B cell (primary cell): ENCODE measurements around the gene CNR2. TPM values are rescaled to one million over a fixed set of nuclear protein-coding genes. Genes with fewer than 3 reads are reported as not detected.

ENCODE experiments used
- ATAC-seq: fragments of 200-7000 bp; cut with Tn5 transposase; one replicate; pipeline ENCODE4 v1.10.0; 2021; ENCODE audit warnings: low read depth, mild to moderate bottlenecking, moderate number of reproducible peaks, moderate library complexity
- CTCF ChIA-PET: fragments of 350-600 bp; sonication (Branson Sonifier 250); formaldehyde crosslinking; loops from one replicate; lab custom pipeline; 2021; ENCODE audit warnings: antibody characterized with exemption, inconsistent platforms; lab: Charles Lee
- POLR2A ChIA-PET: fragments of 350-600 bp; sonication (Branson Sonifier 250); formaldehyde crosslinking; loops from one replicate; lab custom pipeline; 2021; ENCODE audit warnings: antibody characterized with exemption; lab: Charles Lee
- DNase-seq: peaks from one replicate; pipeline ENCODE4 v3.0.0; 2013
- H2AFZ ChIP-seq: 2 replicates; pipeline ENCODE4 v1.6.1; 2012; ENCODE audit warnings: mild to moderate bottlenecking, low read depth, low read length; ENCODE audit not compliant: insufficient read depth, poor library complexity, severe bottlenecking
- H3K27ac ChIP-seq, 2 donors: 1 replicate in 1 of 2; 2 replicates in 1 of 2; pipeline ENCODE4 v1.5.1; 2012 to 2013; ENCODE audit warnings: low read length in 2 of 2, mild to moderate bottlenecking in 2 of 2, moderate library complexity in 1 of 2
- H3K27me3 ChIP-seq, 4 experiments: fragments of 200-600 bp in 1 of 4; sonication (generic) in 1 of 4; replicated peaks in 1 of 4; 1 replicate in 2 of 4; 2 replicates in 2 of 4; pipeline versions ENCODE4 v1.6.1 to v1.7.0; 2013 to 2016; ENCODE audit warnings: low read length in 3 of 4, mild to moderate bottlenecking in 2 of 4, mixed read lengths in 1 of 4, moderate library complexity in 1 of 4; ENCODE audit not compliant: insufficient read depth in 4 of 4, control insufficient read depth in 3 of 4; ENCODE audit errors: control extremely low read depth in 1 of 4
- H3K36me3 ChIP-seq, 2 experiments: replicated peaks in 1 of 2; 1 replicate in 1 of 2; 2 replicates in 1 of 2; pipeline versions ENCODE4 v1.6.1 to v1.7.1; 2013; ENCODE audit warnings: low read length in 1 of 2; ENCODE audit not compliant: insufficient read depth in 2 of 2, control insufficient read depth in 1 of 2; ENCODE audit errors: control extremely low read depth in 1 of 2, extremely low read depth in 1 of 2
- H3K4me1 ChIP-seq, 2 donors: fragments of 200-600 bp in 1 of 2; sonication (generic) in 1 of 2; 1 replicate in 1 of 2; 2 replicates in 1 of 2; pipeline versions ENCODE4 v1.5.1 to v1.6.1; 2013 to 2017; ENCODE audit warnings: low read length in 2 of 2; ENCODE audit not compliant: control insufficient read depth in 2 of 2, insufficient read depth in 2 of 2
- H3K4me2 ChIP-seq: replicated peaks from 2 replicates; pipeline ENCODE3; 2012; ENCODE audit warnings: mild to moderate bottlenecking, low read depth, low read length; ENCODE audit not compliant: poor library complexity, severe bottlenecking
- H3K4me3 ChIP-seq, 5 experiments: fragments of 200-600 bp in 1 of 5; sonication (generic) in 1 of 5; 1 replicate in 3 of 5; 2 replicates in 2 of 5; pipeline versions ENCODE4 v1.5.1 to v1.7.0; 2011 to 2016; ENCODE audit warnings: low read length in 4 of 5, mild to moderate bottlenecking in 4 of 5, low read depth in 2 of 5, control low read depth in 1 of 5, moderate library complexity in 1 of 5; ENCODE audit not compliant: insufficient read depth in 1 of 5; ENCODE audit errors: control extremely low read depth in 1 of 5, extremely low read depth in 1 of 5
- H3K79me2 ChIP-seq: fragments of 200-600 bp; sonication (generic); one replicate; pipeline ENCODE4 v1.6.0; 2016; ENCODE audit warnings: low read length; ENCODE audit not compliant: control insufficient read depth, insufficient read depth
- H3K9ac ChIP-seq: fragments of 200-600 bp; sonication (generic); 2 replicates; pipeline ENCODE4 v1.6.1; 2017; ENCODE audit warnings: mild to moderate bottlenecking, low read length, moderate library complexity
- H3K9me3 ChIP-seq, 3 donors: one replicate each; pipeline versions ENCODE4 v1.6.1 to v1.7.1; 2013; ENCODE audit warnings: low read length in 2 of 3; ENCODE audit not compliant: control insufficient read depth in 2 of 3, insufficient read depth in 1 of 3; ENCODE audit errors: control extremely low read depth in 1 of 3
- H4K20me1 ChIP-seq: 2 replicates; pipeline ENCODE4 v1.6.0; 2012; ENCODE audit warnings: mild to moderate bottlenecking, low read length; ENCODE audit not compliant: insufficient read depth, control insufficient read depth, poor library complexity, severe bottlenecking
- H3K27ac Mint-ChIP-seq: one replicate; pipeline ENCODE4 v1.8.0; 2021; ENCODE audit warnings: mixed read lengths
- H3K27me3 Mint-ChIP-seq: one replicate; pipeline ENCODE4 v1.8.0; 2021; ENCODE audit warnings: mixed read lengths
- H3K4me1 Mint-ChIP-seq: one replicate; pipeline ENCODE4 v1.8.0; 2021; ENCODE audit warnings: mixed read lengths
- H3K4me3 Mint-ChIP-seq: one replicate; pipeline ENCODE4 v1.8.0; 2021; ENCODE audit warnings: mixed read lengths
- H3K9me3 Mint-ChIP-seq: one replicate; pipeline ENCODE4 v1.8.0; 2022; ENCODE audit warnings: mixed read lengths; ENCODE audit not compliant: insufficient read depth
- EZH2 ChIP-seq: IDR thresholded peaks from 2 replicates; pipeline ENCODE4 v1.6.1; 2012; ENCODE audit warnings: borderline replicate concordance, low read depth, mild to moderate bottlenecking, moderate library complexity, low read length; ENCODE audit not compliant: insufficient read depth, poor library complexity, severe bottlenecking
- WGBS: methylation state at CpG from one replicate; pipeline ENCODE4 v1.1.5; 2013; ENCODE audit warnings: missing lambda C conversion rate; ENCODE audit not compliant: insufficient coverage; 5-methylcytosine and 5-hydroxymethylcytosine counted together
- intact Hi-C: fragments of 100-400 bp; cut with micrococcal nuclease; formaldehyde crosslinking; loops from one replicate; pipeline ENCODE4 v1.10.0; 2022
- polyA plus RNA-seq: library from polyadenylated mRNA; depleted of rRNA; stranded (reverse); fragments of >200 nt; gene quantifications from 2 replicates; pipeline ENCODE4 v1.2.3, GENCODE V29; 2012
- small RNA-seq: library from RNA; depleted of rRNA; stranded (forward); fragments of <200 nt; gene quantifications from one replicate; pipeline ENCODE3, GENCODE V24; 2012; ENCODE audit warnings: low replicate concordance, low read depth; ENCODE audit not compliant: insufficient read length
- total RNA-seq, 2 donors: library from RNA; stranded (reverse); fragments of 120-200 nt in 1 of 2; gene quantifications; 1 replicate in 1 of 2; 2 replicates in 1 of 2; pipeline versions ENCODE4 v1.2.3 to v1.2.4, GENCODE V29; 2013 to 2022

CNR2 gene
- total and polyA plus RNA-seq, 2 donors (not counting 1 experiment from before 2014, with no cell fraction given): 45.6 to 63.4 TPM

GRCh38 chr1:23823767-23824166 lies 89.4 kb downstream of the CNR2 start:
- Mint-ChIP-seq H3K27me3 (no peaks in the 10 kb centered on the region), H3K9me3 (no peaks in the 10 kb centered on the region), H3K27ac (peak overlapping the region; percentile 41), H3K4me3 (peak overlapping the region; percentile 96), H3K4me1 (peaks cover 22% of the 10 kb centered on the region)
- no peak for ATAC-seq
- H3K79me2 ChIP-seq: peaks cover 12% of the 10 kb centered on the region
- H4K20me1 ChIP-seq: no peaks in the 10 kb centered on the region
- DNase-seq: no peak
- H3K4me3 ChIP-seq: no peak overlapping the region
- H2AFZ ChIP-seq: no peak overlapping the region
- ChIA-PET CTCF (interaction anchor here (0.6 to 5.1 kb wide), 6 partner anchors 12 to 108 kb away, joined by 3 to 64 read pairs (median 3); no protein-coding TSS in a partner anchor), POLR2A (interaction anchor here (0.7 to 1.1 kb wide), 2 partner anchors 70 to 87 kb away, joined by 4 to 19 read pairs; no protein-coding TSS in a partner anchor)
- no peak overlapping the region for H3K27ac ChIP-seq
- no peaks in the 10 kb centered on the region for H3K9me3 ChIP-seq
- intact Hi-C loops: no loop called here
- no peaks in the 10 kb centered on the region for H3K27me3 ChIP-seq
- peaks cover 10 to 14% of the 10 kb centered on the region in 2 donors for H3K4me1 ChIP-seq
- WGBS: 98% methylated on average over 7 of the region's 7 CpGs
- no peak overlapping the region for H3K4me2 ChIP-seq
- peaks cover 0 to 7% of the 10 kb centered on the region in 2 experiments for H3K36me3 ChIP-seq
- TF ChIP-seq EZH2: no peak
- H3K9ac ChIP-seq: no peak overlapping the region

Small RNAs within 50 kb of the gene (small RNA-seq; reads per million reads assigned to genes)
- not detected for gene MIR378F

Other genes starting within 250 kb of the CNR2 start
- 1,439 and 1,539 TPM in 2 replicates for gene RPL11, start 221.6 kb downstream of the CNR2 start, total RNA-seq
- 1,373 and 1,928 TPM in 2 replicates for gene RPL11, start 221.6 kb downstream of the CNR2 start, polyA plus RNA-seq
- 53.0 and 56.6 TPM in 2 replicates for gene ELOA, start 169.9 kb downstream of the CNR2 start, total RNA-seq
- gene ELOA, start 169.9 kb downstream of the CNR2 start, polyA plus RNA-seq: 12.9 and 17.6 TPM in 2 replicates
- gene PITHD1, start 134.9 kb downstream of the CNR2 start, total RNA-seq: 56.7 and 62.2 TPM in 2 replicates
- gene PITHD1, start 134.9 kb downstream of the CNR2 start, polyA plus RNA-seq: 32.4 and 66.3 TPM in 2 replicates
- gene LYPLA2, start 122.2 kb downstream of the CNR2 start, total RNA-seq: 50.6 and 52.2 TPM in 2 replicates
- gene LYPLA2, start 122.2 kb downstream of the CNR2 start, polyA plus RNA-seq: 41.4 and 60.5 TPM in 2 replicates
- 12.1 TPM in 2 replicates for gene GALE, start 112.6 kb downstream of the CNR2 start, total RNA-seq
- gene GALE, start 112.6 kb downstream of the CNR2 start, polyA plus RNA-seq: 8.6 and 9.4 TPM in 2 replicates
- 35.9 and 41.2 TPM in 2 replicates for gene HMGCL, start 87.9 kb downstream of the CNR2 start, total RNA-seq
- 13.7 and 18.5 TPM in 2 replicates for gene HMGCL, start 87.9 kb downstream of the CNR2 start, polyA plus RNA-seq
- 17.4 and 19.3 TPM in 2 replicates for gene FUCA1, start 45.1 kb downstream of the CNR2 start, total RNA-seq
- 8.0 and 9.7 TPM in 2 replicates for gene FUCA1, start 45.1 kb downstream of the CNR2 start, polyA plus RNA-seq
- 168 and 174 TPM in 2 replicates for gene PNRC2, start 46.5 kb upstream of the CNR2 start, total RNA-seq
- gene PNRC2, start 46.5 kb upstream of the CNR2 start, polyA plus RNA-seq: 89.8 and 104 TPM in 2 replicates
- gene SRSF10, start 67.0 kb upstream of the CNR2 start, total RNA-seq: 213 and 223 TPM in 2 replicates
- gene SRSF10, start 67.0 kb upstream of the CNR2 start, polyA plus RNA-seq: 98.6 and 231 TPM in 2 replicates
- not detected in 2 replicates for gene MYOM3, start 198.8 kb upstream of the CNR2 start, total RNA-seq
- gene MYOM3, start 198.8 kb upstream of the CNR2 start, polyA plus RNA-seq: not detected in 2 replicates
- gene IL22RA1, start 229.8 kb upstream of the CNR2 start, total RNA-seq: 0.10 TPM in 1 of 2 replicates, not detected in the other
- 0.09 and 0.10 TPM in 2 replicates for gene IL22RA1, start 229.8 kb upstream of the CNR2 start, polyA plus RNA-seq